Mesendoderm (in vitro differentiated cells): ENCODE measurements around the gene SEC11A.
"Not testable (repeated sequence)": the region's sequence is repeated elsewhere in the genome, so short reads cannot be mapped to it uniquely, and the experiment has no call there.

ENCODE experiments used
- DNase-seq: peaks from one replicate; pipeline ENCODE4 v3.0.0; 2013
- H2AK5ac ChIP-seq: 2 replicates; pipeline ENCODE4 v1.6.1; 2013; ENCODE audit warnings: low read length, inconsistent platforms
- H2BK120ac ChIP-seq: 2 replicates; pipeline ENCODE4 v1.6.1; 2013; ENCODE audit warnings: low read depth, mild to moderate bottlenecking, low read length, moderate library complexity, mixed read lengths
- H2BK15ac ChIP-seq: replicated peaks from 2 replicates; pipeline ENCODE4 v1.6.1; 2013; ENCODE audit warnings: low read depth, mild to moderate bottlenecking, moderate library complexity
- H2BK5ac ChIP-seq: 2 replicates; pipeline ENCODE4 v1.6.1; 2013; ENCODE audit warnings: low read length, inconsistent platforms
- H3K18ac ChIP-seq: 2 replicates; pipeline ENCODE4 v1.6.1; 2013; ENCODE audit warnings: mild to moderate bottlenecking, low read length, mixed read lengths
- H3K23ac ChIP-seq: one replicate; pipeline ENCODE4 v1.6.1; 2013; ENCODE audit warnings: low read length
- H3K27ac ChIP-seq: 2 replicates; pipeline ENCODE4 v1.5.1; 2013; ENCODE audit warnings: low read depth, mild to moderate bottlenecking, inconsistent platforms, low read length, moderate library complexity
- H3K27me3 ChIP-seq: 2 replicates; pipeline ENCODE4 v1.6.1; 2013; ENCODE audit warnings: low read length, control low read depth, mild to moderate bottlenecking, inconsistent platforms; ENCODE audit not compliant: insufficient read depth, poor library complexity
- H3K36me3 ChIP-seq: 2 replicates; pipeline ENCODE4 v1.6.1; 2013; ENCODE audit warnings: low read length, inconsistent platforms; ENCODE audit not compliant: control insufficient read depth, insufficient read depth
- H3K4ac ChIP-seq: one replicate; pipeline ENCODE4 v1.6.1; 2013; ENCODE audit warnings: low read depth, mild to moderate bottlenecking, low read length, moderate library complexity
- H3K4me1 ChIP-seq: 2 replicates; pipeline ENCODE4 v1.6.1; 2013; ENCODE audit warnings: low read depth, low read length, inconsistent platforms; ENCODE audit not compliant: control insufficient read depth
- H3K4me2 ChIP-seq: 2 replicates; pipeline ENCODE4 v1.6.1; 2013; ENCODE audit warnings: low read length
- H3K4me3 ChIP-seq: 2 replicates; pipeline ENCODE4 v1.5.1; 2013; ENCODE audit warnings: mild to moderate bottlenecking, low read length
- H3K56ac ChIP-seq: one replicate; pipeline ENCODE4 v1.6.1; 2013; ENCODE audit warnings: low read length
- H3K79me1 ChIP-seq: 2 replicates; pipeline ENCODE4 v1.6.1; 2013; ENCODE audit warnings: low read length, inconsistent platforms
- H3K79me2 ChIP-seq: 2 replicates; pipeline ENCODE4 v1.6.1; 2013; ENCODE audit warnings: mild to moderate bottlenecking, low read length; ENCODE audit not compliant: control insufficient read depth, insufficient read depth
- H3K9ac ChIP-seq: 2 replicates; pipeline ENCODE4 v1.6.1; 2013; ENCODE audit warnings: low read length, inconsistent platforms
- H4K5ac ChIP-seq: one replicate; pipeline ENCODE4 v1.6.1; 2013; ENCODE audit warnings: low read length
- H4K8ac ChIP-seq: one replicate; pipeline ENCODE4 v1.6.1; 2013; ENCODE audit warnings: low read depth, mild to moderate bottlenecking, control low read depth, low read length, moderate library complexity
- WGBS: extraction: QIAGEN DNeasy Blood & Tissue Kit; methylation state at CpG from one replicate; pipeline ENCODE4 v1.1.7; 2013; ENCODE audit warnings: low lambda C conversion rate, missing lambda C conversion rate; ENCODE audit not compliant: insufficient coverage; ENCODE audit errors: extremely low coverage; 5-methylcytosine and 5-hydroxymethylcytosine counted together

Gene SEC11A

DNA sequence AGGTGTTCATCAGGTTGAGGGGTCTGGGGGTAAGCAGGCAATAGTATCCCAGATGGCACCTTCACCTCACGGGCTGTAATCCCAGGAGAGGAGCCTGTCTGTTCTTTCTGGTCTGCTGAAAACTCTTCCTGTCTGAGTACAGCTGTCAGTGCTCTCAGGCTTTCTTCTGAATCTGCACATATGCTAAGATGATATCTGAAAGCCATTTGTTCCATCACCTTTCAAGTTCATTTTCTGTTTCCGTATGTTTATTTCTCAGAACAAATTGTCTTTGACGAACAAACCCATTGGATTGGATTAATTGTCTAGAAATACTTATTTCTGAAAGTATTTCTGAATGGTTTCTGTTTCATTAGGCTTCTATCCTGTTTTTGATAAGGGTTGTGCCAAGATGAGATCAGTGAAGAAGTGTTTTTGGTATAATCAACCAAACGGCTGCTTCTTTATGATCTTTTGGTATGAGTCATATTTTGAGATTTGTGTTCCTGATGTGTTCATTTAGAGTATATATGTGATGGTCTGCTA, 45.7 kb upstream of the SEC11A start:
- Histone ChIP-seq H2BK5ac (no peak overlapping the region), H3K56ac (peak overlapping the region; percentile 6), H3K36me3 (no peaks in the 10 kb centered on the region), H3K4me2 (no peak overlapping the region), H3K23ac (no peak overlapping the region), H3K4me3 (no peak overlapping the region), H3K27ac (no peak overlapping the region), H2AK5ac (no peak overlapping the region), H3K9ac (no peak overlapping the region), H3K18ac (no peak overlapping the region), H3K4ac (no peak overlapping the region), H3K79me2 (peaks cover 70% of the 10 kb centered on the region), H3K4me1 (no peaks in the 10 kb centered on the region), H4K8ac (no peak overlapping the region), H3K27me3 (no peaks in the 10 kb centered on the region), H4K5ac (no peak overlapping the region), H2BK120ac (no peak overlapping the region), H2BK15ac (no peak overlapping the region), H3K79me1 (peaks cover 31% of the 10 kb centered on the region)
- no CpG with 5 or more reads among the region's 4 CpGs for WGBS
- no peak for DNase-seq

DNA sequence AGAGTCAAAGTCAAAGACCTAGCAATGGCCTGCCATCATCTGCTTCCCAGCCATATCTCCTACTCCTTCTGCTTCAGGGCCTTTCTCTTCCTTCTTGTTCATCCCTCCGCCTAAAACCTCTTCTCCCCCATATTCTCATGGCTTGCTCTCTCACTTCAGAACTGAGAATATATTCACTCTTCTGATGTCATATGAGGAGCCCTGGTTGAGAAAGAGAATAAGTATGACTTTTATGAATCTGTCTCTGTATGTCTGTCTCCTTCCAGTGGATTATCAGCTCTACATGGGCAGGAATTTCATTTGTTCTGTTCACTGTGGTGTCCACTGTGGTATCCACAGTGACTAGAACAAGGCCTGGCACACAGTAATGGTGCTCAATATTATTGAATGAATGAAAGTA, 44.3 kb upstream of the SEC11A start:
- H3K4ac ChIP-seq, result no peak overlapping the region
- no peaks in the 10 kb centered on the region for H3K36me3 ChIP-seq
- WGBS, result no CpG with 5 or more reads among the region's 1 CpG
- H3K79me2 ChIP-seq, result peaks cover 77% of the 10 kb centered on the region
- H2BK120ac ChIP-seq, result no peak overlapping the region
- no peak overlapping the region for H2AK5ac ChIP-seq
- no peak overlapping the region for H2BK15ac ChIP-seq
- H3K18ac ChIP-seq, result no peak overlapping the region
- H4K8ac ChIP-seq, result no peak overlapping the region
- H3K56ac ChIP-seq, result no peak overlapping the region
- no peak overlapping the region for H3K9ac ChIP-seq
- peaks cover 4% of the 10 kb centered on the region for H3K4me1 ChIP-seq
- H3K4me3 ChIP-seq, result no peak overlapping the region
- no peak overlapping the region for H4K5ac ChIP-seq
- no peak overlapping the region for H3K23ac ChIP-seq
- no peak overlapping the region for H3K4me2 ChIP-seq
- peaks cover 31% of the 10 kb centered on the region for H3K79me1 ChIP-seq
- H3K27ac ChIP-seq, result no peak overlapping the region
- H3K27me3 ChIP-seq, result no peaks in the 10 kb centered on the region
- H2BK5ac ChIP-seq, result no peak overlapping the region
- DNase-seq, result no peak

DNA sequence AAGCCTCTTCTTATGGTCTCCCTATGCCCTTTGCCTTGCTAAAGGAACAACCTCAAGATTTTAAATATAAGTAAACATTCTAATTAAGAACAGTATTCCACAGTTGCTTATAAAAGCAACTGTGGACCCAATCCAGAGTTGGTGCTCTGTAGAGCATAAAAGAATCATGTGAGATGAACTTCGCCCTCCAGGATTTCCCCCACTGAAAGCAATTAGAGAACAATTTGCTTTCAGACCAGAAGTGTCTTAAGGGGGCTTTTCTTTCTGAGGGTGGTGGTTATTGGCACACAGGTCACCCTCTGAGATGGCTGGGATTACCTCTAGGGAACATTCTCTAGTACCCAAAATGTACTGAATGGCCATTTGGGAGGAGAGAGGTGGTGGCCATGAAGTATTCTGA, 43.1 kb upstream of the SEC11A start:
- Histone ChIP-seq H4K8ac (no peak overlapping the region), H3K18ac (no peak overlapping the region), H2AK5ac (no peak overlapping the region), H3K4ac (no peak overlapping the region), H2BK5ac (no peak overlapping the region), H3K23ac (no peak overlapping the region), H2BK120ac (no peak overlapping the region), H3K36me3 (no peaks in the 10 kb centered on the region), H4K5ac (no peak overlapping the region), H3K79me2 (peaks cover 83% of the 10 kb centered on the region), H3K4me1 (peaks cover 4% of the 10 kb centered on the region), H3K27ac (no peak overlapping the region), H3K9ac (no peak overlapping the region), H2BK15ac (no peak overlapping the region), H3K56ac (no peak overlapping the region), H3K4me2 (no peak overlapping the region), H3K27me3 (no peaks in the 10 kb centered on the region), H3K79me1 (peaks cover 29% of the 10 kb centered on the region), H3K4me3 (no peak overlapping the region)
- DNase-seq, result no peak
- no CpG with 5 or more reads among the region's 1 CpG for WGBS

DNA sequence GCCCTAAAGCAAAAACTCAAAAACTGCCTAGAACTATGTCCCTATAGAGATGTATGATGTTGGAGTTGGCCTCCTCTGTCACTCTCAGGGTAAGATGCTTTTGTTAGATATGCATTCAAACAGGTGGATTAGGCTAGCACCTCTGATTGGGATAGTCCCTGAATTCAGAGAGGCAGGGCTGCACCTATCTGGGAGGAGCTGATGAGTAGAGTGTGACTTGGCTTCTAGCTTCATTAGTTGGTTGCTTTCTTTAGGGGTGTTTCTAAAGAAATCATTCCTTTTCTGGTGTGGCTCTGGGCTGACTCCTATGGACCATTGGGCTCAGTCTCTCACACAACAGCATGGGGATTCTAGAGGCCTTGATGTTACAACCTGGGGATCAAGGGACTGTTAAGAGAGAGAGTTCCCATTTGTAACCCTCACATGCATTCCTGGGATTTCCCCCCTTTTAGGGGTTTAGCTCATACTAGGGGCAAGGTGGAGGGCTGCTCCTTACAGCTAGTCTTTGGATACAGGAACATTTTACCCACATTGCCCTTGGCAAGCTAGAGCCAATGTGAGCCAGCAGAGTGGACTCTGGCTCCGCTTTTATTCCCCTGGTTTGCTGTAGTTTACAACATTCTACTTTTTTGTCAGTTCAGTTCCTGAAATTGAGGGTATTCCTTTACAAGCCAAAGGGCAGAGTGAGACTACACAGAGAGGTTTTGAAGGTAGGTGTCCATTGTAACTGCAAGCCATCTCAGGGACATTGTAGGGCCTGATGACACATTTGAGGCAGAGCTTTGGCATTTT, 40.0 kb upstream of the SEC11A start:
- H4K8ac ChIP-seq, result no peak overlapping the region
- DNase-seq, result peak; percentile 50
- no peak overlapping the region for H3K4me3 ChIP-seq
- H2AK5ac ChIP-seq, result no peak overlapping the region
- no peak overlapping the region for H3K4me2 ChIP-seq
- H2BK5ac ChIP-seq, result no peak overlapping the region
- no peak overlapping the region for H3K9ac ChIP-seq
- no peak overlapping the region for H3K56ac ChIP-seq
- H3K18ac ChIP-seq, result peak overlapping the region; percentile 47
- no peak overlapping the region for H2BK15ac ChIP-seq
- no peak overlapping the region for H3K27ac ChIP-seq
- peaks cover 82% of the 10 kb centered on the region for H3K79me2 ChIP-seq
- peaks cover 17% of the 10 kb centered on the region for H3K79me1 ChIP-seq
- no peak overlapping the region for H3K4ac ChIP-seq
- WGBS, result no CpG with 5 or more reads among the region's 1 CpG
- H3K36me3 ChIP-seq, result no peaks in the 10 kb centered on the region
- H2BK120ac ChIP-seq, result no peak overlapping the region
- no peak overlapping the region for H4K5ac ChIP-seq
- H3K27me3 ChIP-seq, result no peaks in the 10 kb centered on the region
- no peak overlapping the region for H3K23ac ChIP-seq
- peaks cover 4% of the 10 kb centered on the region for H3K4me1 ChIP-seq

DNA sequence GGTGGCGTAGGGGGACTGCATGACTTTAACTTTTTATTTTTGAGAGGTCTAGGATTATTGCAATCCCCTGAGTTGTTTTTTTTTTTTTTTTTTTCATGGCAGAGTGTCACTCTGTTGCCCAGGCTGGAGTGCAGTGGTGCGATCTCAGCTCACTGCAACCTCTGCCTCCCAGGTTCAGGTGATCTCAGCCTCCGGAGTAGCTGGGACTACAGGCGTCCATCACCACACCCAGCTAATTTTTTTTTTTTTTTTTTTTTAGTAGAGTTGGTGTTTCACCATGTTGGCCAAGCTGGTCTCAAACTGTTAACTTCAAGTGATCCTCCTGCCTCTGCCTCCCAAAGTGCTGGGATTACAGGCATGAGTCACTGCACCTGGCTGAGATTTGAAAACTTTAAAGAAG, 39.0 kb upstream of the SEC11A start:
- H2BK120ac ChIP-seq, H4K5ac ChIP-seq, H3K9ac ChIP-seq, H2BK15ac ChIP-seq, H4K8ac ChIP-seq, H3K27ac ChIP-seq, H3K4me3 ChIP-seq, H2AK5ac ChIP-seq, H3K18ac ChIP-seq, H3K23ac ChIP-seq, H3K4me2 ChIP-seq, H3K4ac ChIP-seq, H3K56ac ChIP-seq, H3K4me1 ChIP-seq, H3K36me3 ChIP-seq, H2BK5ac ChIP-seq, DNase-seq, H3K27me3 ChIP-seq: not testable (repeated sequence)
- no CpG with 5 or more reads among the region's 4 CpGs for WGBS
- Histone ChIP-seq H3K79me1 (peaks cover 11% of the 10 kb centered on the region), H3K79me2 (peaks cover 82% of the 10 kb centered on the region)

DNA sequence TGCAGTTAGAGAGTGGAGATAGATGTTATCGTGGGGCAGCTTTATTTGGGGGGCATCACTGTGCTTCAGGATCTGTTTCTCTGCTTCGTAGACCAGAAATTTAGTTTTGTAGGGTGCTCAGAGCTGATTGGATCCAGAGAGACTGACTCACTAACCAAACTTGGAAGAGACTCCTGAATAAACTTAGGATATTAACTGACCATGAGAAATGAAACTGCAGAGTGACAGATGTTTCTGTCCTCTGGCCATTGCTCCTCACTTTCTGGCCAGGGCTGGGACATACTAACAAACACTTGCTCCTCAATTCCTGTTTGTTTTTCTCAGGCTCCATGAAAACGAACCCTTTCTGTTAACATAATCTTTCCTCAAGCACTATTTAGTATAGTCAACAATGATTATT, 36.8 kb upstream of the SEC11A start:
- Histone ChIP-seq H3K56ac (no peak overlapping the region), H3K36me3 (no peaks in the 10 kb centered on the region), H2BK120ac (no peak overlapping the region), H3K4ac (no peak overlapping the region), H3K79me2 (peaks cover 77% of the 10 kb centered on the region), H3K23ac (no peak overlapping the region), H3K18ac (no peak overlapping the region), H2BK15ac (no peak overlapping the region), H2AK5ac (no peak overlapping the region), H3K4me2 (no peak overlapping the region), H4K5ac (no peak overlapping the region), H3K4me1 (peaks cover 7% of the 10 kb centered on the region), H3K27ac (no peak overlapping the region), H3K9ac (no peak overlapping the region), H4K8ac (no peak overlapping the region), H2BK5ac (no peak overlapping the region), H3K27me3 (no peaks in the 10 kb centered on the region), H3K79me1 (peaks cover 8% of the 10 kb centered on the region), H3K4me3 (no peak overlapping the region)
- WGBS, result no CpG with 5 or more reads among the region's 3 CpGs
- DNase-seq, result no peak
